Measurements from ENCODE around the gene GABRG3.
"Not testable (repeated sequence)": the region's sequence is repeated elsewhere in the genome, so short reads cannot be mapped to it uniquely, and the experiment has no call there.

Gene GABRG3

GRCh38 chr15:27358751-27359434, 387.9 kb downstream of the GABRG3 start:
- Histone ChIP-seq H3K27me3 (ENCODE audit: insufficient read depth, low read length) (no peaks in the 10 kb centered on the region), H3K27ac (ENCODE audit: low read depth, low read length) (no peak overlapping the region), H3K36me3 (ENCODE audit: insufficient read depth, low read length) (no peaks in the 10 kb centered on the region), H3K79me2 (ENCODE audit: control insufficient read depth, insufficient read depth, low read length, unreplicated experiment) (no peaks in the 10 kb centered on the region), H3K4me3 (ENCODE audit: low read depth, low read length) (no peak overlapping the region), H2AFZ (ENCODE audit: low read length, unreplicated experiment) (no peak overlapping the region), H3K4me1 (ENCODE audit: control insufficient read depth, insufficient read depth, low read length, unreplicated experiment) (no peaks in the 10 kb centered on the region)

GRCh38 chr15:27359586-27359985, 388.6 kb downstream of the GABRG3 start:
- Histone ChIP-seq H3K27me3 (ENCODE audit: insufficient read depth, low read length) (no peaks in the 10 kb centered on the region), H2AFZ (ENCODE audit: low read length, unreplicated experiment) (no peak overlapping the region), H3K79me2 (ENCODE audit: control insufficient read depth, insufficient read depth, low read length, unreplicated experiment) (no peaks in the 10 kb centered on the region), H3K4me3 (ENCODE audit: low read depth, low read length) (no peak overlapping the region), H3K27ac (ENCODE audit: low read depth, low read length) (no peak overlapping the region), H3K4me1 (ENCODE audit: control insufficient read depth, insufficient read depth, low read length, unreplicated experiment) (no peaks in the 10 kb centered on the region), H3K36me3 (ENCODE audit: insufficient read depth, low read length) (no peaks in the 10 kb centered on the region)

GRCh38 chr15:27360316-27360715, 389.3 kb downstream of the GABRG3 start:
- no peaks in the 10 kb centered on the region for H3K27me3 ChIP-seq (ENCODE audit: insufficient read depth, low read length)
- no peaks in the 10 kb centered on the region for H3K4me1 ChIP-seq (ENCODE audit: control insufficient read depth, insufficient read depth, low read length, unreplicated experiment)
- H3K4me3 ChIP-seq (ENCODE audit: low read depth, low read length) = no peak overlapping the region
- no peak overlapping the region for H3K27ac ChIP-seq (ENCODE audit: low read depth, low read length)
- no peak overlapping the region for H2AFZ ChIP-seq (ENCODE audit: low read length, unreplicated experiment)
- no peaks in the 10 kb centered on the region for H3K36me3 ChIP-seq (ENCODE audit: insufficient read depth, low read length)
- no peaks in the 10 kb centered on the region for H3K79me2 ChIP-seq (ENCODE audit: control insufficient read depth, insufficient read depth, low read length, unreplicated experiment)

- H3K27ac ChIP-seq (ENCODE audit: low read depth, low read length) = no peak overlapping the region
- no peak overlapping the region for H3K4me3 ChIP-seq (ENCODE audit: low read depth, low read length)
- H3K4me1 ChIP-seq (ENCODE audit: control insufficient read depth, insufficient read depth, low read length, unreplicated experiment) = no peaks in the 10 kb centered on the region
- H2AFZ ChIP-seq (ENCODE audit: low read length, unreplicated experiment) = no peak overlapping the region
- H3K36me3 ChIP-seq (ENCODE audit: insufficient read depth, low read length) = no peaks in the 10 kb centered on the region
- no peaks in the 10 kb centered on the region for H3K27me3 ChIP-seq (ENCODE audit: insufficient read depth, low read length)
- no peaks in the 10 kb centered on the region for H3K79me2 ChIP-seq (ENCODE audit: control insufficient read depth, insufficient read depth, low read length, unreplicated experiment)
These were observed 390.5 kb downstream of the GABRG3 start for GRCh38 chr15:27361438-27361837.

DNA sequence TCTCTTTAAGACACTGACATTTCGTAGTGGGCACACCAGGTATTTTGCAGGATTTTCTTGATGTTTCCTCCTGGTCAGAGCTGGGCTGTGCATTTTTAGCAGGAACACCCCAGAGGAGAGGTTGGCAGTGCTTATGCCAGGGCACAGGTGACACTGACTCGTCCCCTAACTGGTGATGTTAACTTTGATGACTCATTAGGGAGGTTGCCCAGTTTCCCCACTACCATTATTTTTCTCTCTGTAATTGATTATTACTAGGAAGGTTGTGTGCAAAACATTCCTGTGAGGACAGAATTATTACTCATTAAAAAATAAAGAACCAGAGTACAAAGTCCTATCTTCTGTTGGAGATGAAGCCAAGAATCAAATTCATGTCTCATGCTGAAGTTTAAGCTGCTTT, 394.5 kb downstream of the GABRG3 start:
- no peaks in the 10 kb centered on the region for H3K79me2 ChIP-seq (ENCODE audit: control insufficient read depth, insufficient read depth, low read length, unreplicated experiment)
- H3K27ac ChIP-seq (ENCODE audit: low read depth, low read length) = no peak overlapping the region
- H2AFZ ChIP-seq (ENCODE audit: low read length, unreplicated experiment) = no peak overlapping the region
- no peaks in the 10 kb centered on the region for H3K27me3 ChIP-seq (ENCODE audit: insufficient read depth, low read length)
- no peaks in the 10 kb centered on the region for H3K4me1 ChIP-seq (ENCODE audit: control insufficient read depth, insufficient read depth, low read length, unreplicated experiment)
- H3K36me3 ChIP-seq (ENCODE audit: insufficient read depth, low read length) = no peaks in the 10 kb centered on the region
- no peak overlapping the region for H3K4me3 ChIP-seq (ENCODE audit: low read depth, low read length)

DNA sequence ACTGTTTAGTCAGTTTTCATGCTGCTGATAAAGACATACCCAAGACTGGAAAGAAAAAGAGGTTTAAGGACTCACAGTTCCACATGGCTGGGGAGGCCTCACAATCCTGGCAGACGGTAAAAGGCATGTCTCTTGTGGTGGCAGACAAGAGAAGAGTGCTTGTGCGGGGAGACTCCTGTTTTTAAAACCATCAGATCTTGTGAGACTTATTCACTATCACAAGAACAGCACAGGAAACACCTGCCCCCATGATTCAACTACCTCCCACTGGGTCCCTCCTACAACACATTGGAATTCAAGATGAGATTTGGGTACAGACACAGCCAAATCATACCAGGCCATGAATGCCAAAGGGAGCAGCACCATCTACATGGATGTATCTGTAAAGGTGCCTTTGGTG, 406.4 kb downstream of the GABRG3 start:
- H2AFZ ChIP-seq (ENCODE audit: low read length, unreplicated experiment); H3K27me3 ChIP-seq (ENCODE audit: insufficient read depth, low read length); H3K36me3 ChIP-seq (ENCODE audit: insufficient read depth, low read length); H3K79me2 ChIP-seq (ENCODE audit: control insufficient read depth, insufficient read depth, low read length, unreplicated experiment); H3K27ac ChIP-seq (ENCODE audit: low read depth, low read length); H3K4me1 ChIP-seq (ENCODE audit: control insufficient read depth, insufficient read depth, low read length, unreplicated experiment); H3K4me3 ChIP-seq (ENCODE audit: low read depth, low read length): not testable (repeated sequence)

GRCh38 chr15:27382361-27383025, 411.5 kb downstream of the GABRG3 start:
- Histone ChIP-seq H3K4me1 (ENCODE audit: control insufficient read depth, insufficient read depth, low read length, unreplicated experiment) (no peaks in the 10 kb centered on the region), H3K36me3 (ENCODE audit: insufficient read depth, low read length) (no peaks in the 10 kb centered on the region), H3K27ac (ENCODE audit: low read depth, low read length) (no peak overlapping the region)

DNA sequence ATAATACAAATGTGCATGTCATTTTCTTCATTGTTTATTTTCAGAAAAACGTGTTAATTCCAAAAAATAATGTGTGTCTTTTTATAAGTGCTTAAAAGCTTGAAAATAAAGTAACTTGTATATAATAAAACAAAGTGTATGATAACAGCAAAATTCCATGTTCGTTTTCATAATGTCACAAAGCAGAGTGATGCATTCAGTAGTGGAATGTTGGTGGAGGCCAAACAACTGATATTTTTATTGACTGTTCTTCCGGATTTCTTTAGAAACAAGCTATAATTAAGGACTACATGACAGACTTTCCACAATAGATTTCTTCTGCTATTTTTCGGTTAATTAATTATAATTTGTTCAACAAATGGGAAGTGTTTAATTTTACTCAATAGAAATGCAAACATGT, 412.7 kb downstream of the GABRG3 start:
- no peaks in the 10 kb centered on the region for H3K27me3 ChIP-seq (ENCODE audit: insufficient read depth, low read length)
- no peaks in the 10 kb centered on the region for H3K79me2 ChIP-seq (ENCODE audit: control insufficient read depth, insufficient read depth, low read length, unreplicated experiment)
- H3K36me3 ChIP-seq (ENCODE audit: insufficient read depth, low read length) = no peaks in the 10 kb centered on the region
- H3K4me3 ChIP-seq (ENCODE audit: low read depth, low read length) = no peak overlapping the region
- H3K4me1 ChIP-seq (ENCODE audit: control insufficient read depth, insufficient read depth, low read length, unreplicated experiment) = no peaks in the 10 kb centered on the region
- H2AFZ ChIP-seq (ENCODE audit: low read length, unreplicated experiment) = no peak overlapping the region
- no peak overlapping the region for H3K27ac ChIP-seq (ENCODE audit: low read depth, low read length)

More at GRCh38 chr15:27382361-27383025, 411.5 kb downstream of the GABRG3 start:
- H3K79me2 ChIP-seq (ENCODE audit: control insufficient read depth, insufficient read depth, low read length, unreplicated experiment) = no peaks in the 10 kb centered on the region
- no peak overlapping the region for H2AFZ ChIP-seq (ENCODE audit: low read length, unreplicated experiment)
- no peaks in the 10 kb centered on the region for H3K27me3 ChIP-seq (ENCODE audit: insufficient read depth, low read length)
- H3K4me3 ChIP-seq (ENCODE audit: low read depth, low read length) = no peak overlapping the region

- H2AFZ ChIP-seq (ENCODE audit: low read length, unreplicated experiment) = no peak overlapping the region
- no peaks in the 10 kb centered on the region for H3K27me3 ChIP-seq (ENCODE audit: insufficient read depth, low read length)
- H3K79me2 ChIP-seq (ENCODE audit: control insufficient read depth, insufficient read depth, low read length, unreplicated experiment) = no peaks in the 10 kb centered on the region
- H3K4me1 ChIP-seq (ENCODE audit: control insufficient read depth, insufficient read depth, low read length, unreplicated experiment) = no peaks in the 10 kb centered on the region
- no peaks in the 10 kb centered on the region for H3K36me3 ChIP-seq (ENCODE audit: insufficient read depth, low read length)
- no peak overlapping the region for H3K27ac ChIP-seq (ENCODE audit: low read depth, low read length)
- H3K4me3 ChIP-seq (ENCODE audit: low read depth, low read length) = no peak overlapping the region
These were observed 421.2 kb downstream of the GABRG3 start for GRCh38 chr15:27392163-27392562.

- no peaks in the 10 kb centered on the region for H3K36me3 ChIP-seq (ENCODE audit: insufficient read depth, low read length)
- H3K4me3 ChIP-seq (ENCODE audit: low read depth, low read length) = no peak overlapping the region
- no peaks in the 10 kb centered on the region for H3K79me2 ChIP-seq (ENCODE audit: control insufficient read depth, insufficient read depth, low read length, unreplicated experiment)
- H2AFZ ChIP-seq (ENCODE audit: low read length, unreplicated experiment) = no peak overlapping the region
- H3K27ac ChIP-seq (ENCODE audit: low read depth, low read length) = no peak overlapping the region
- no peaks in the 10 kb centered on the region for H3K27me3 ChIP-seq (ENCODE audit: insufficient read depth, low read length)
- no peaks in the 10 kb centered on the region for H3K4me1 ChIP-seq (ENCODE audit: control insufficient read depth, insufficient read depth, low read length, unreplicated experiment)
These were observed 425.5 kb downstream of the GABRG3 start for GRCh38 chr15:27396521-27396920.

DNA sequence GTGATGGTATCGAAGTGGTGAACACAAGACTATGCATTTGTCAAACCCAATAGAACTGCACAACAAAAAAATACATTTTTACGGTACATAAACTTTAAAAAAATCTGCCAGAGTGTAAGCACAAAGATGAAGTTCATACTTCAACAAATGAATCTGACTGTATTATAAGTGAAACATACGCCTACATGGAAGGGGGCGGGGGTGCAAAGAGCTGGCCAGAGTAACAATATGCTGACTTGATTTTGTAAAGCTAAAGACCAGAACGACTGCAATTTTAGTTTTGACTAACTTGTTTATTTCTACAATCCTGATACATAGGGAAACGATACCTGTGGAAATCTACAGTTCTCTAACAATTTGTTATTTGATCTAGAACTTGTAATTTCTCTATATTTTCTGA, 426.0 kb downstream of the GABRG3 start:
- H3K79me2 ChIP-seq (ENCODE audit: control insufficient read depth, insufficient read depth, low read length, unreplicated experiment) = no peaks in the 10 kb centered on the region
- H3K4me1 ChIP-seq (ENCODE audit: control insufficient read depth, insufficient read depth, low read length, unreplicated experiment) = no peaks in the 10 kb centered on the region
- no peak overlapping the region for H2AFZ ChIP-seq (ENCODE audit: low read length, unreplicated experiment)
- H3K27me3 ChIP-seq (ENCODE audit: insufficient read depth, low read length) = no peaks in the 10 kb centered on the region
- no peak overlapping the region for H3K4me3 ChIP-seq (ENCODE audit: low read depth, low read length)
- no peaks in the 10 kb centered on the region for H3K36me3 ChIP-seq (ENCODE audit: insufficient read depth, low read length)
- H3K27ac ChIP-seq (ENCODE audit: low read depth, low read length) = no peak overlapping the region
